Stomach smooth muscle (tissue), 2 donors: Measurements from ENCODE around the gene FYCO1.

Experiments
- H3K27ac ChIP-seq: one replicate; pipeline ENCODE4 v1.7.0; 2013; ENCODE audit warnings: mild to moderate bottlenecking, low read length, inconsistent platforms
- H3K27me3 ChIP-seq, 2 donors: one replicate each; pipeline ENCODE4 v1.7.0; 2013; ENCODE audit warnings: low read length in 2 of 2; ENCODE audit not compliant: insufficient read depth in 2 of 2, control insufficient read depth in 1 of 2
- H3K36me3 ChIP-seq, 2 donors: one replicate each; pipeline ENCODE4 v1.7.0; 2013; ENCODE audit warnings: low read length in 2 of 2; ENCODE audit not compliant: control insufficient read depth in 2 of 2, insufficient read depth in 2 of 2
- H3K4me1 ChIP-seq: one replicate; pipeline ENCODE4 v1.7.0; 2013; ENCODE audit warnings: low read length; ENCODE audit not compliant: control insufficient read depth, insufficient read depth
- H3K4me3 ChIP-seq, 2 donors: one replicate each; pipeline ENCODE4 v1.7.0; 2013; ENCODE audit warnings: low read length in 2 of 2
- H3K9ac ChIP-seq, 2 donors: one replicate each; pipeline ENCODE4 v1.7.0; 2013; ENCODE audit warnings: low read length in 2 of 2, mild to moderate bottlenecking in 1 of 2
- H3K9me3 ChIP-seq, 2 donors: one replicate each; pipeline ENCODE4 v1.7.0; 2013; ENCODE audit warnings: low read length in 2 of 2; ENCODE audit not compliant: control insufficient read depth in 2 of 2
- donor health status: healthy.
- donor health status: Pancreatic carcinoma.

The FYCO1 gene

GRCh38 chr3:45933591-45933990 is 62.0 kb downstream of the FYCO1 start:
- H3K4me3 ChIP-seq: no peak overlapping the region
- H3K4me1 ChIP-seq: no peaks in the 10 kb centered on the region
- no peaks in the 10 kb centered on the region for H3K27me3 ChIP-seq
- H3K9me3 ChIP-seq: no peaks in the 10 kb centered on the region
- no peak overlapping the region for H3K27ac ChIP-seq
- no peak overlapping the region for H3K9ac ChIP-seq
- H3K36me3 ChIP-seq: peaks cover 57 to 68% of the 10 kb centered on the region in 2 donors

- Histone ChIP-seq H3K27ac (no peak overlapping the region), H3K9me3 (no peaks in the 10 kb centered on the region), H3K9ac (no peak overlapping the region), H3K27me3 (no peaks in the 10 kb centered on the region), H3K4me3 (no peak overlapping the region), H3K4me1 (no peaks in the 10 kb centered on the region), H3K36me3 (peaks cover 63 to 74% of the 10 kb centered on the region in 2 donors)
Measured at GRCh38 chr3:45932112-45932511, 63.5 kb downstream of the FYCO1 start.

GRCh38 chr3:45931496-45931895 is 64.1 kb downstream of the FYCO1 start:
- no peaks in the 10 kb centered on the region for H3K4me1 ChIP-seq
- H3K36me3 ChIP-seq: peaks cover 61 to 70% of the 10 kb centered on the region in 2 donors
- H3K4me3 ChIP-seq: no peak overlapping the region
- no peaks in the 10 kb centered on the region for H3K27me3 ChIP-seq
- no peaks in the 10 kb centered on the region for H3K9me3 ChIP-seq
- H3K9ac ChIP-seq: no peak overlapping the region
- no peak overlapping the region for H3K27ac ChIP-seq

- Histone ChIP-seq H3K27ac (no peak overlapping the region), H3K9ac (no peak overlapping the region), H3K36me3 (peaks cover 47 to 60% of the 10 kb centered on the region in 2 donors), H3K4me3 (no peak overlapping the region), H3K27me3 (no peaks in the 10 kb centered on the region), H3K9me3 (no peaks in the 10 kb centered on the region), H3K4me1 (no peaks in the 10 kb centered on the region)
Measured at GRCh38 chr3:45929042-45929679, 66.5 kb downstream of the FYCO1 start.

GRCh38 chr3:45927881-45928280 is 67.7 kb downstream of the FYCO1 start:
- Histone ChIP-seq H3K9me3 (no peaks in the 10 kb centered on the region), H3K9ac (no peak overlapping the region), H3K4me1 (no peaks in the 10 kb centered on the region), H3K27me3 (no peaks in the 10 kb centered on the region), H3K36me3 (peaks cover 60 to 69% of the 10 kb centered on the region in 2 donors), H3K4me3 (no peak overlapping the region), H3K27ac (no peak overlapping the region)

GRCh38 chr3:45923755-45924154 is 71.9 kb downstream of the FYCO1 start:
- Histone ChIP-seq H3K4me3 (no peak overlapping the region), H3K27ac (no peak overlapping the region), H3K9me3 (no peaks in the 10 kb centered on the region), H3K27me3 (no peaks in the 10 kb centered on the region), H3K4me1 (no peaks in the 10 kb centered on the region), H3K36me3 (peaks cover 53 to 64% of the 10 kb centered on the region in 2 donors), H3K9ac (no peak overlapping the region)

GRCh38 chr3:45922950-45923590 is 72.6 kb downstream of the FYCO1 start:
- no peak overlapping the region for H3K9ac ChIP-seq
- H3K27ac ChIP-seq: no peak overlapping the region
- no peak overlapping the region for H3K4me3 ChIP-seq
- H3K36me3 ChIP-seq: peaks cover 52 to 60% of the 10 kb centered on the region in 2 donors
- no peaks in the 10 kb centered on the region for H3K4me1 ChIP-seq
- H3K27me3 ChIP-seq: no peaks in the 10 kb centered on the region
- no peaks in the 10 kb centered on the region for H3K9me3 ChIP-seq

GRCh38 chr3:45922039-45922326 is 73.6 kb downstream of the FYCO1 start:
- Histone ChIP-seq H3K36me3 (peaks cover 45 to 54% of the 10 kb centered on the region in 2 donors), H3K9me3 (no peaks in the 10 kb centered on the region), H3K27ac (no peak overlapping the region), H3K27me3 (no peaks in the 10 kb centered on the region), H3K4me1 (no peaks in the 10 kb centered on the region), H3K9ac (no peak overlapping the region), H3K4me3 (no peak overlapping the region)

- Histone ChIP-seq H3K27me3 (no peaks in the 10 kb centered on the region), H3K9ac (no peak overlapping the region), H3K4me1 (no peaks in the 10 kb centered on the region), H3K4me3 (no peak overlapping the region), H3K9me3 (no peaks in the 10 kb centered on the region), H3K36me3 (peaks cover 45 to 54% of the 10 kb centered on the region in 2 donors), H3K27ac (no peak overlapping the region)
Measured at GRCh38 chr3:45921158-45922038, 74.2 kb downstream of the FYCO1 start.

- Histone ChIP-seq H3K9ac (no peak overlapping the region), H3K9me3 (no peaks in the 10 kb centered on the region), H3K27me3 (no peaks in the 10 kb centered on the region), H3K4me3 (no peak overlapping the region), H3K4me1 (no peaks in the 10 kb centered on the region), H3K27ac (no peak overlapping the region), H3K36me3 (peaks cover 26 to 33% of the 10 kb centered on the region in 2 donors)
Measured at GRCh38 chr3:45917146-45917898, 78.3 kb downstream of the FYCO1 start.
